AG09309 (cell line): Measurements from ENCODE around the gene THOP1.
"Not testable (repeated sequence)": the region's sequence is repeated elsewhere in the genome, so short reads cannot be mapped to it uniquely, and the experiment has no call there.

ENCODE experiments used
- DNase-seq: peaks from one replicate; pipeline ENCODE4 v3.0.0-alpha.2; 2010; ENCODE audit warnings: low read depth
- H3K4me3 ChIP-seq: 2 replicates; pipeline ENCODE4 v1.5.1; 2011; ENCODE audit warnings: mild to moderate bottlenecking, low read depth, low read length, moderate library complexity; ENCODE audit not compliant: control insufficient read depth
- TF ChIP-seq, protein P1 (sequence below): IDR thresholded peaks from 2 replicates; pipeline ENCODE4 v1.5.1; 2011; ENCODE audit warnings: mild to moderate bottlenecking, low read depth, low read length, inconsistent platforms; ENCODE audit not compliant: insufficient read depth, control insufficient read depth; ENCODE audit errors: missing control alignments

THOP1 gene

DNA sequence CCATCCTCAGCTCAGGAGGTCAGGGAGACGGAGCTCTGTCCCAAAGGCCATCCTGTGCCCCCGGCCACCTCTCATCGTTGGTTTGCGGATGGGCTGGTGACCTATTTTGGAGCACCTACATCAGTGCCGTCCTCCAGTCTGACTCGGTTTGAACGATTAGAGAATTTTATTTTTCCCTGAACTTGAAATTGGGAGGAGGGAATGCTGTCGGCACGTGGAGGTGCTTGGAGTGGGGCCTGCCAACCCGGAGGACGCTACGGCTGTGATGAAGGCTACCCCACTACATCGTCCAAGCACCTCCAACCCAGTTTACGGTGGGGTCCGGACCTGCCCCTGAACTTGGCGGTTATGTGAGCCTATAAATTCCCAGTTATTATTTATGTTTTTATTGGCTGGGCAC, 31.3 kb downstream of the THOP1 start:
- no peak for DNase-seq
- H3K4me3 ChIP-seq: no peak overlapping the region
- TF ChIP-seq, protein P1, sequence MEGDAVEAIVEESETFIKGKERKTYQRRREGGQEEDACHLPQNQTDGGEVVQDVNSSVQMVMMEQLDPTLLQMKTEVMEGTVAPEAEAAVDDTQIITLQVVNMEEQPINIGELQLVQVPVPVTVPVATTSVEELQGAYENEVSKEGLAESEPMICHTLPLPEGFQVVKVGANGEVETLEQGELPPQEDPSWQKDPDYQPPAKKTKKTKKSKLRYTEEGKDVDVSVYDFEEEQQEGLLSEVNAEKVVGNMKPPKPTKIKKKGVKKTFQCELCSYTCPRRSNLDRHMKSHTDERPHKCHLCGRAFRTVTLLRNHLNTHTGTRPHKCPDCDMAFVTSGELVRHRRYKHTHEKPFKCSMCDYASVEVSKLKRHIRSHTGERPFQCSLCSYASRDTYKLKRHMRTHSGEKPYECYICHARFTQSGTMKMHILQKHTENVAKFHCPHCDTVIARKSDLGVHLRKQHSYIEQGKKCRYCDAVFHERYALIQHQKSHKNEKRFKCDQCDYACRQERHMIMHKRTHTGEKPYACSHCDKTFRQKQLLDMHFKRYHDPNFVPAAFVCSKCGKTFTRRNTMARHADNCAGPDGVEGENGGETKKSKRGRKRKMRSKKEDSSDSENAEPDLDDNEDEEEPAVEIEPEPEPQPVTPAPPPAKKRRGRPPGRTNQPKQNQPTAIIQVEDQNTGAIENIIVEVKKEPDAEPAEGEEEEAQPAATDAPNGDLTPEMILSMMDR: no peak

DNA sequence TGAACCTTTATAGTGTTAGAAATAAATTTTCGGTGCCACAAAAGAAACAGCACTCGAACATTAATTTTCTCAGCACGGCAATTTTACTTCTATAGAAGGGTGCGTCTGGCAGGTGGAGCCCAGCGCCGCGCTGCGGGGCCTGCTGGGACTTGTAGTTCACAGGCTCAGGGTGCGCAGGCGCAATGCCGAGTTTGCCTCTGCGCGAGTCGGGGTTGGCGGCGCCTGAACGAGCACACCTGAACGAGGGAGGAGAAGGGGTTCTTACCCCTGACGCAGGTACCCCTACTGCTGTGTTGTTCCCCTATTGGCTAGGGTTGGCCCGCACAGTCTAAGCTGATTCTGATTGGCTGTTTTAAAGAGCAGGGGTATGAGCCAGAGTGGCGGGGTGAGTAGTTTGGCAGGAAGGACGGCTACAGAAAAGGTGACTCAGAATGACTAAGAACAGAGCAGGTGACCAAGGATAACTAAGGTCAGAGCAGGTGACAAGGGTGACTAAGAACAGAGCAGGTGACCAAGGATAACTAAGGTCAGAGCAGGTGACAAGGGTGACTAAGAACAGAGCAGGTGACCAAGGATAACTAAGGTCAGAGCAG, 32.0 kb downstream of the THOP1 start:
- H3K4me3 ChIP-seq, DNase-seq: not testable (repeated sequence)

DNA sequence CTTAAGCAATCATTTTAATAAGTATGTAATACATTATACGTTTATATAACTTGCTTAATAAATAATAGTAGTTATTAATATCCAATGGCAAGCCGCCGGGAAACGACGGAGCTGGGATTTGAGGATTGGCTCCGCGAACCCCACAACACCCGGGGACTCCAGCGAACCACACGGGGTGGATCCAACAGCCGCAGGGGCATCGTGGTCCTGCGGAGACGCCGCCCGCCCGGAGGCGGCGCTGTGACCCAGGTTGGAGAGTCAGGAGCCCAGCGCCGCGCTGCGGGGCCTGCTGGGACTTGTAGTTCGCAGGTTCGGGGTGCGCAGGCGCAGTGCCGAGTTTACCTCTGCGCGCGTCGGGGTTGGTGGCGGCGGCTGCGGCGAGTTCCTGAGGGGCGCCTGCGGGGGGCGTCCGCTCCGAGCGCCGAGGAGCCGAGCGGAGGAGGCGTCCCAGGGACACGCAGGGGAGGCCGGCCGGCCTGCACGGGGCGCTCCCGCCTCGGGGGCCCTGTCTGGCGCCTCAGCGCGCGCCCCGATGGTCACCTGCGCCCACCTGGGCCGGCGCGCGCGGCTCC, 34.3 kb downstream of the THOP1 start, which contains the start of gene ZNF554:
Gene ZNF554, plus strand, starts transcription at position 329 of the 572 bp plus-strand sequence. Its CDS starts 204 bp downstream, at position 533.
- H3K4me3 ChIP-seq: peak within 1 kb of the TSS; percentile 83
- TF ChIP-seq, protein P1: peak; percentile 96
- peak; percentile 79 for DNase-seq

DNA sequence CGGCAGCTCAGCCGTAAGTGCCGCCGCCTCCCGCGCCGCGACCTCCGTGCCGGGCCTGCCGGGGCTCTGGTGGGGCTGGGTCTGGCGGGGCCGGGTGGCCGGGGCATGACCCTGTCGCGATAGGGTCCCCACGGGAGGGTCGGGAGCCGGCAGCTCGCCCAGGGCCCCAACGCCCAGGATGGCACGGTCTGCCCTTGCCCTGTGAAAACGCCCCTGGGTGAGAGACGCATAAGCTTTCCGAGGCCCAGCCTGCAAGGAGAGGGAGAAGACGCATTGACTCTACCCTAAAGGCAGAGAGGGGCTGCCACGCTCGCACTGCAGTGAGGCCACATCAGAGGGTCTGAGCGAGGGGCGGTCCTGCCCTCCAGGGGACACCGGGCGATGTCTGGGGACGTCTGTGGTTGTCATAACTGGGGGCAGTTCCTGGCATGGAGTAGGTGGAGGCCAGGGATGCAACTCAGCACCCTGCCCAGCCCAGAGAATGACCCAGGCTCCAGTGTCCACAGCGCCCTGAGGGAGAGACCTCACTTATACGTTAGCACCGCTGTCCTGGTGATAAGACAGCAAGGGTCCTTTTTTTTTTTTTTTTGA, 34.9 kb downstream of the THOP1 start:
- DNase-seq: no peak
- TF ChIP-seq, protein P1: no peak
- peak overlapping the region; percentile 83 for H3K4me3 ChIP-seq

DNA sequence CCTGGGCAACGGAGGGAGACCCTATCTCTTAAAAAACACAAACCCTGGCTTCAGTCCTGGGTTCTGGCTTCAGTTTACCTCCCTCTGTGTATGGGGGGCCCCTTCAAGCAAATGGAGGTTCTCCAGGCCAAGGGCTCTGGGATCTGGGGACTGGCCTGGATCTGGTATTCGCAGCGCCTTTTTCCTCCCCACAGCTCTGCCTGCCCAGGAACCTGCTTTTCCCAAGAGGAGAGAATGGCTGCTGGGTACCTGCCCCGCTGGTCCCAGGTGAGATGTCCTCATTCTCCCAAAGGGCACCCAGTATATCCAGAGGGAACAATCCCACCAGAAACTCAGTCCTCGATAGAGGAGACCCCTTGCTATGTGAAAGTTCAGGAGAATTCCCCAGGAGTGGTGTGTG, 37.5 kb downstream of the THOP1 start:
- TF ChIP-seq, protein P1: no peak

DNA sequence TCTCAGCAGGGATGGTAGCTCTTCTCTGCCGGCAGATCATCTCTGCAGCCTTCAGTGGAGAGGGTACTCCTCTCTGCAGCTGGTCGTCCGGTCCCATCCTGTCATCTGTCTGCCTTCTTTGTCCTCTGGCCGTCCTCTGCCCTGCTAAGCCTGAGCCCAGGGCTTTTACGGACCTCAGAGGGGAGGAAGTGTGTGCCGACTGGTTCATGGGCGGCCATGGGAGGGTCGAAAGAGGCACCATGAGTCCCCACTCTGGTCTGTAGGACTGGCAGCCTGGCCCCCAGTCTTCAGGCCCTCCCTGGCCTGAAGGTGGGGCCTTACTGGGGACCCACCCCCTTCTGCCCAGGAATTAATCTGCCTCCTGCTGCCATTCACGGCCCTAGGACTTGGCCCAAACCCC, 38.3 kb downstream of the THOP1 start:
- TF ChIP-seq, protein P1: no peak
- no peak for DNase-seq
- no peak overlapping the region for H3K4me3 ChIP-seq

More for the DNA sequence above, 37.5 kb downstream of the THOP1 start:
- no peak overlapping the region for H3K4me3 ChIP-seq
- DNase-seq: no peak

DNA sequence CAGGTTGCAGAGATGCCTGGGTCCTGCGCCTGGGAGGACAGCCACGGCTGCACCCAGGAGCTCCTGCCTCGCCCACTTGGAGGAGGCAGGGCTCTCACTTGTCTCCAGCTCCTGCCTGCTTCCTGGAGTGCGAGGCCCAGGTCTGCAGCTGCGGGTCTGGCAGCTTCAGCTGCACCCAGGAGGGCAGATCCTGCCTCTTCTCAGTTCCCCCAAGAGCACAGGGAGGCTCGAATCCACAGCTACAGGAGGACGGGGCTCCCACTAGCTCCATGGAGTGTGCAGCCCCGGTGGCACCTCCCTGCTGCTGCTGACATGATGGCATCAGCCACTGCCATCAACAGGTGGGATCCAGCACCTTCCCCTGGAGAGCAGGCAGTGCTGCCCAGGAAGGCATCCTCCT, 38.8 kb downstream of the THOP1 start:
- TF ChIP-seq, protein P1: no peak
- H3K4me3 ChIP-seq: no peak overlapping the region
- no peak for DNase-seq
